Activated CD8-positive, alpha-beta T cell treated with anti-CD3 and anti-CD28 coated beads for 36 hours (primary cell): Measurements from ENCODE around the gene WBP1L. TPM values are rescaled to one million over a fixed set of nuclear protein-coding genes. Genes with fewer than 3 reads are reported as not detected.
A peak's percentile ranks its signal among the peaks of the same experiment; 100 is the strongest.
"Not testable (repeated sequence)": the region's sequence is repeated elsewhere in the genome, so short reads cannot be mapped to it uniquely, and the experiment has no call there.

ENCODE experiments used
- ATAC-seq: fragments of 200-7000 bp; cut with Tn5 transposase; one replicate; pipeline ENCODE4 v1.10.0; 2021; ENCODE audit warnings: mild to moderate bottlenecking, moderate library complexity
- CTCF ChIA-PET: fragments of 350-600 bp; sonication (Branson Sonifier 250); formaldehyde crosslinking; loops from one replicate; lab custom pipeline; 2021; ENCODE audit warnings: antibody characterized with exemption; lab: Charles Lee
- POLR2A ChIA-PET: fragments of 350-600 bp; sonication (Branson Sonifier 250); formaldehyde crosslinking; loops from one replicate; lab custom pipeline; 2021; ENCODE audit warnings: antibody characterized with exemption; lab: Charles Lee
- DNase-seq: peaks from one replicate; pipeline ENCODE4 v3.0.0-alpha.2; 2020
- H3K27ac Mint-ChIP-seq: one replicate; pipeline ENCODE4 v1.8.0; 2021; ENCODE audit warnings: mild to moderate bottlenecking, mixed read lengths
- H3K27me3 Mint-ChIP-seq: one replicate; pipeline ENCODE4 v1.8.0; 2021; ENCODE audit warnings: mixed read lengths
- H3K36me3 Mint-ChIP-seq: one replicate; pipeline ENCODE4 v1.8.0; 2021; ENCODE audit warnings: low read depth, mixed read lengths
- H3K4me1 Mint-ChIP-seq: one replicate; pipeline ENCODE4 v1.8.0; 2021; ENCODE audit warnings: low read depth, mixed read lengths
- H3K4me3 Mint-ChIP-seq: one replicate; pipeline ENCODE4 v1.8.0; 2021; ENCODE audit warnings: mild to moderate bottlenecking, moderate library complexity, mixed read lengths
- H3K9me3 Mint-ChIP-seq: one replicate; pipeline ENCODE4 v1.8.0; 2021; ENCODE audit warnings: mixed read lengths
- intact Hi-C: fragments of 100-400 bp; cut with micrococcal nuclease; formaldehyde crosslinking; loops from one replicate; pipeline ENCODE4 v1.10.0; 2022
- total RNA-seq, 2 experiments: library from RNA; stranded (reverse); gene quantifications; one replicate each; pipeline ENCODE4 v1.2.3, GENCODE V29; 2021
- TF ChIP-seq, protein P1 (sequence below): fragments of 200-600 bp; IDR thresholded peaks from one replicate; pipeline ENCODE4 v1.8.0; 2022; ENCODE audit warnings: antibody characterized with exemption, mild to moderate bottlenecking

WBP1L gene
- 10 to 100 TPM; 11.4 to 12.7 TPM for total RNA-seq

DNA sequence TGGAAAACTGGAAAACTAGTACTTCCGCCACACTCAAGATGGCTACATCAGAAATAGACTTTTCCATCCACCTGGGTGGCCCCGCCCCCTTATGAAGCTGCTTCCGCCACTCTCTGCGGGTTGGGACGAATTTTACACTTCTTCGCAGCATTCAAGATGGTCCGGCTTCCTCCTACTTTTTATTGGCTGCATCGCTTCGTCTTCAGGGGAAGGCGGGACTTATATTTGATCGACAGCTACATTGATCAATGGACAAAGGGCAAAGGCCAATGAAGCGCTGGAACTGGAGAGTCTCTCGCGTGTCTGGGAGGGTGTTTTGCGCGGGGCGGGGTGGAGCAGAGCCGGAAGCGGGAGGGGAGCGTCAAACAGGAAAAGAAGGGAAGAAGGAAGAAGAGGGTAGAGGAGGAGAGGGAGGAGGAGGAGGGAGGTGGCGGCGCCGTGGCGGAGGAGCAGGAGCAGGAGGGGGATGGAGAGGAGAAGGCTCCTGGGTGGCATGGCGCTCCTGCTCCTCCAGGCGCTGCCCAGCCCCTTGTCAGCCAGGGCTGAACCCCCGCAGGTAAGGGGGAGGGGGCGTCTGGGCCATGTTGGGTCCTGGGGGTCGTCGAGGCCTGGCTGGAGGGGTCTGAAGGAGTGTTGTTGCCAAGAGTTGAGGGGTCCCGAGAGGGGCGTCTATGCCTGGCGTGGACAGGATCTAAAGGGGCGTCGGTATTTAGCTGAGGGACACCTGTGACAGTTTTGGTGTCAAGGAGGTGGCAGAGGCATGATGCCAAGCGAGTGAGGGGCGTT is at the start of gene WBP1L:
Gene WBP1L, plus strand, starts transcription at position 361 of the 786 bp plus-strand sequence. Its CDS starts 106 bp downstream, at position 467.
- CTCF ChIA-PET, result interaction anchor here (0.9 to 4.9 kb wide), 4 partner anchors 9 to 74 kb away, joined by 3 to 34 read pairs (median 4); no protein-coding TSS in a partner anchor
- Mint-ChIP-seq H3K27me3 (no peaks in the 10 kb centered on the region), H3K27ac (peak within 1 kb of the TSS; percentile 94), H3K4me3 (peak within 1 kb of the TSS; percentile 95), H3K9me3 (peaks cover 4% of the 10 kb centered on the region), H3K36me3 (peaks cover 9% of the 10 kb centered on the region), H3K4me1 (peaks cover 36% of the 10 kb centered on the region)
- intact Hi-C loops, result no loop called here
- ATAC-seq, result peak; percentile 98
- POLR2A ChIA-PET, result interaction anchor here (0.5 to 5.0 kb wide), 10 partner anchors 9 to 372 kb away, joined by 3 to 27 read pairs (median 4); partner anchors contain the start of genes ARL3, SFXN2 and TRIM8
- TF ChIP-seq, protein P1, sequence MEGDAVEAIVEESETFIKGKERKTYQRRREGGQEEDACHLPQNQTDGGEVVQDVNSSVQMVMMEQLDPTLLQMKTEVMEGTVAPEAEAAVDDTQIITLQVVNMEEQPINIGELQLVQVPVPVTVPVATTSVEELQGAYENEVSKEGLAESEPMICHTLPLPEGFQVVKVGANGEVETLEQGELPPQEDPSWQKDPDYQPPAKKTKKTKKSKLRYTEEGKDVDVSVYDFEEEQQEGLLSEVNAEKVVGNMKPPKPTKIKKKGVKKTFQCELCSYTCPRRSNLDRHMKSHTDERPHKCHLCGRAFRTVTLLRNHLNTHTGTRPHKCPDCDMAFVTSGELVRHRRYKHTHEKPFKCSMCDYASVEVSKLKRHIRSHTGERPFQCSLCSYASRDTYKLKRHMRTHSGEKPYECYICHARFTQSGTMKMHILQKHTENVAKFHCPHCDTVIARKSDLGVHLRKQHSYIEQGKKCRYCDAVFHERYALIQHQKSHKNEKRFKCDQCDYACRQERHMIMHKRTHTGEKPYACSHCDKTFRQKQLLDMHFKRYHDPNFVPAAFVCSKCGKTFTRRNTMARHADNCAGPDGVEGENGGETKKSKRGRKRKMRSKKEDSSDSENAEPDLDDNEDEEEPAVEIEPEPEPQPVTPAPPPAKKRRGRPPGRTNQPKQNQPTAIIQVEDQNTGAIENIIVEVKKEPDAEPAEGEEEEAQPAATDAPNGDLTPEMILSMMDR, result no peak
- DNase-seq, result peak; percentile 98

DNA sequence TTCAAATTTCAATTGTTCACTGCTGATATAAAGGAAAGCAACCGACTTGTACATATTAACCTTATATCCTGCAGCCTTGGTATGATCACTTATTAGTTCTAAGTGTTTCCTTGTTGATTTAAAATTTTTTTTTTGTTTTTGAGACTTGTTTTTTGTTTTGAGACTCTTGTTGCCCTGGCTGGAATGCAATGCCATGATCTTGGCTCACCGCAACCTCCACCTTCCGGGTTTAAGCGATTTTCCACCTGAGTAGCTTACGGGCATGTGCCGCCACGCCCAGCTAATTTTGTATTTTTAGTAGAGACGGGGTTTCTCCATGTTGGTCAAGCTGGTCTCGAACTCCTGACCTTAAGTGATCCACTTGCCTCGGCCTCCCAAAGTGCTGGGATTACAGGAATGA is 48.3 kb upstream of the WBP1L start:
- POLR2A ChIA-PET, result not testable (repeated sequence)

GRCh38 chr10:102696736-102697135 is 47.0 kb upstream of the WBP1L start:
- Mint-ChIP-seq H3K4me3 (no peak overlapping the region), H3K4me1 (peaks cover 5% of the 10 kb centered on the region), H3K27ac (no peak overlapping the region), H3K27me3 (no peaks in the 10 kb centered on the region), H3K36me3 (peaks cover 21% of the 10 kb centered on the region), H3K9me3 (no peaks in the 10 kb centered on the region)
- ChIA-PET POLR2A (no interaction called here), CTCF (no interaction called here)
- intact Hi-C loops, result no loop called here
- TF ChIP-seq, protein P1, result no peak
- ATAC-seq, result no peak
- DNase-seq, result no peak

More for the DNA sequence above, 48.3 kb upstream of the WBP1L start:
- H3K27ac Mint-ChIP-seq, H3K4me1 Mint-ChIP-seq, H3K9me3 Mint-ChIP-seq, H3K27me3 Mint-ChIP-seq, H3K4me3 Mint-ChIP-seq, ATAC-seq, CTCF ChIA-PET, intact Hi-C loops, DNase-seq: not testable (repeated sequence)
- H3K36me3 Mint-ChIP-seq, result peaks cover 21% of the 10 kb centered on the region

DNA sequence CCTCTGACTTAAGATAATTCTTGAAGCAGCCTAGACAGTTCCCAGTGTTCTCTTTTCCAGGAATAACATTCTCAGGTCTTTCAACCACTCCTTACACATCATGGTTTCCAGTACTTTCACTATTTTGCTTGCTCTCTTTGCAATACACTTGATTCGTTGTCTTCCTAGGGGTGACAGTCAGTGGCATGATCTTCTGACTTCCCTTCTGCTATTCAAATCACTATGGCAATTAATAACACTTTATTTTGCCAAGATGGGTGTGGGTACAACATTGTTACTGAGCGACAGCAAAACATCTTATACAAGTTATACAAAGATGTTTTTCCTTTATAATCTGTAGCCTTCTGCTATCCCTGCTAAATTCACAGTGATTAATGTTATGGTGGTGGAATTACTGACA is 44.9 kb upstream of the WBP1L start:
- CTCF ChIA-PET, result interaction anchor here (0.5 to 1.7 kb wide), 3 partner anchors 22 to 115 kb away, joined by 3 to 6 read pairs (median 4); no protein-coding TSS in a partner anchor
- Mint-ChIP-seq H3K36me3 (peaks cover 23% of the 10 kb centered on the region), H3K27ac (no peak overlapping the region), H3K27me3 (no peaks in the 10 kb centered on the region), H3K4me1 (peaks cover 10% of the 10 kb centered on the region), H3K9me3 (no peaks in the 10 kb centered on the region), H3K4me3 (no peak overlapping the region)
- POLR2A ChIA-PET, result interaction anchor here (1.2 kb wide), 1 partner anchor 14 kb away, joined by 3 read pairs; no protein-coding TSS in a partner anchor
- DNase-seq (no peak), ATAC-seq (no peak)
- TF ChIP-seq, protein P1, result no peak
- intact Hi-C loops, result no loop called here

GRCh38 chr10:102701272-102701671 is 42.5 kb upstream of the WBP1L start:
- peaks cover 21% of the 10 kb centered on the region for H3K4me1 Mint-ChIP-seq
- H3K27me3 Mint-ChIP-seq, result no peaks in the 10 kb centered on the region
- intact Hi-C loops, result no loop called here
- H3K4me3 Mint-ChIP-seq, result no peak overlapping the region
- CTCF ChIA-PET, result interaction anchor here (1.2 to 1.7 kb wide), 3 partner anchors 10 to 26 kb away, joined by 3 to 6 read pairs (median 6); partner anchors contain the start of genes ARL3 and SFXN2
- no peak overlapping the region for H3K27ac Mint-ChIP-seq
- TF ChIP-seq, protein P1, result no peak
- ATAC-seq (no peak), DNase-seq (no peak)
- peaks cover 27% of the 10 kb centered on the region for H3K36me3 Mint-ChIP-seq
- POLR2A ChIA-PET, result no interaction called here
- H3K9me3 Mint-ChIP-seq, result no peaks in the 10 kb centered on the region
